A549 (cell line): Measurements from ENCODE around the gene MSANTD1. TPM values are rescaled to one million over a fixed set of nuclear protein-coding genes. Genes with fewer than 3 reads are reported as not detected.

Source experiments
- ATAC-seq, 2 experiments: fragments of 200-7000 bp in 1 of 2; fragments of >200 bp in 1 of 2; cut with Nextera tagmentation in 1 of 2; cut with Tn5 transposase in 1 of 2; 3 replicates each; pipeline versions ENCODE4 v1.8.0 to v1.9.1; 2018 to 2020; ENCODE audit warnings: mild to moderate bottlenecking in 1 of 2, moderate library complexity in 1 of 2
- CTCF ChIA-PET: fragments of 300-600 bp; sonication (Branson Sonifier 250); formaldehyde crosslinking; extraction: SDS; loops from one replicate; lab custom pipeline; 2021; ENCODE audit warnings: antibody characterized with exemption, inconsistent platforms; lab: Yijun Ruan, JAX
- POLR2A ChIA-PET: fragments of 350-600 bp; formaldehyde crosslinking; extraction: SDS; loops from one replicate; lab custom pipeline; 2021; ENCODE audit warnings: antibody characterized with exemption, inconsistent platforms; lab: Yijun Ruan, JAX
- DNase-seq, 2 experiments: peaks; one replicate each; pipeline versions ENCODE4 v3.0.0 to v3.0.0-alpha.2; 2011 to 2016; ENCODE audit warnings: low read depth in 1 of 2, low spot score in 1 of 2
- FAIRE-seq: peaks from 2 replicates; lab custom pipeline; 2011; peaks lifted over from hg19 to GRCh38; lab: Jason Lieb, UNC
- H3K27ac ChIP-seq, 2 experiments: fragments of >200 bp; sonication (Bioruptor Twin); formaldehyde crosslinking; 3 replicates each; pipeline ENCODE4 v1.5.1; 2016 to 2017
- H3K4me1 ChIP-seq: fragments of >200 bp; sonication (Bioruptor Twin); formaldehyde crosslinking; 3 replicates; pipeline ENCODE4 v1.6.1; 2016
- H3K4me2 ChIP-seq: fragments of >200 bp; sonication (Bioruptor Twin); formaldehyde crosslinking; 3 replicates; pipeline ENCODE4 v1.6.1; 2016
- H3K4me3 ChIP-seq: fragments of >200 bp; sonication (Bioruptor Twin); formaldehyde crosslinking; 3 replicates; pipeline ENCODE4 v1.5.1; 2016
- H3K9me3 ChIP-seq: fragments of >200 bp; sonication (Bioruptor Twin); formaldehyde crosslinking; 3 replicates; pipeline ENCODE4 v1.6.1; 2016
- BHLHE40 ChIP-seq: IDR thresholded peaks from 2 replicates; pipeline ENCODE4 v1.6.1; 2012; ENCODE audit warnings: low read depth, low read length, inconsistent platforms
- CHD2 ChIP-seq: fragments of 150-350 bp; IDR thresholded peaks from 2 replicates; pipeline ENCODE4 v1.6.1; 2014; ENCODE audit warnings: low read length; ENCODE audit not compliant: partially characterized antibody
- EHMT2 ChIP-seq: fragments of 200-600 bp; sonication (generic); IDR thresholded peaks from 2 replicates; pipeline ENCODE4 v1.6.1; 2016; ENCODE audit warnings: antibody characterized with exemption, low read depth, mild to moderate bottlenecking, moderate library complexity
- FOSB ChIP-seq: fragments of 250-450 bp; sonication (Bioruptor Pico); IDR thresholded peaks from 2 replicates; pipeline ENCODE4 v1.5.0; 2020; ENCODE audit warnings: mild to moderate bottlenecking, moderate library complexity
- FOXS1 ChIP-seq: fragments of 250-450 bp; sonication (Bioruptor Pico); IDR thresholded peaks from 2 replicates; pipeline ENCODE4 v1.5.0; 2020; ENCODE audit warnings: mild to moderate bottlenecking, moderate library complexity
- HEYL ChIP-seq: fragments of 250-450 bp; sonication (Bioruptor Pico); IDR thresholded peaks from 2 replicates; pipeline ENCODE4 v1.8.0; 2021; ENCODE audit warnings: mild to moderate bottlenecking, moderate library complexity
- HOXB13 ChIP-seq: fragments of 250-450 bp; sonication (Bioruptor Pico); IDR thresholded peaks from 2 replicates; pipeline ENCODE4 v1.5.0; 2020; ENCODE audit warnings: low read depth, mild to moderate bottlenecking, moderate library complexity
- HOXB5 ChIP-seq: fragments of 250-450 bp; sonication (Bioruptor Pico); IDR thresholded peaks from 2 replicates; pipeline ENCODE4 v1.5.0; 2020; ENCODE audit warnings: mild to moderate bottlenecking, moderate library complexity
- JUNB ChIP-seq: fragments of >200 bp; sonication (Bioruptor Twin); formaldehyde crosslinking; IDR thresholded peaks from 2 replicates; pipeline ENCODE4 v1.6.1; 2016
- KDM1A ChIP-seq: fragments of 200-600 bp; sonication (generic); IDR thresholded peaks from 2 replicates; pipeline ENCODE4 v1.6.1; 2016; ENCODE audit warnings: low read depth, mild to moderate bottlenecking
- KDM5A ChIP-seq: fragments of 200-600 bp; sonication (generic); IDR thresholded peaks from 2 replicates; pipeline ENCODE4 v1.6.1; 2016; ENCODE audit warnings: antibody characterized with exemption, mild to moderate bottlenecking
- MYC ChIP-seq: IDR thresholded peaks from 2 replicates; pipeline ENCODE4 v1.6.1; 2012; ENCODE audit warnings: mild to moderate bottlenecking, inconsistent platforms, low read length, improper control_type of control experiment, borderline replicate concordance
- NFE2L2 ChIP-seq: fragments of 150-350 bp; conservative IDR thresholded peaks from 2 replicates; pipeline ENCODE4 v1.6.1; 2014; ENCODE audit warnings: low read length
- NPAS2 ChIP-seq: fragments of 250-450 bp; sonication (Bioruptor Pico); IDR thresholded peaks from 2 replicates; pipeline ENCODE4 v1.8.0; 2022; ENCODE audit warnings: mild to moderate bottlenecking, moderate library complexity, borderline replicate concordance
- NR3C1 ChIP-seq: fragments of >200 bp; sonication (Bioruptor Twin); formaldehyde crosslinking; IDR thresholded peaks from 3 replicates; pipeline ENCODE4 v1.6.1; 2017
- POLR2AphosphoS2 ChIP-seq: conservative IDR thresholded peaks from 2 replicates; pipeline ENCODE4 v1.6.1; 2012; ENCODE audit warnings: low read length, improper control_type of control experiment, inconsistent platforms
- RAD21 ChIP-seq, 2 experiments: fragments of >200 bp in 1 of 2; sonication (Bioruptor Twin) in 1 of 2; formaldehyde crosslinking in 1 of 2; IDR thresholded peaks in 1 of 2; conservative IDR thresholded peaks in 1 of 2; 2 replicates in 1 of 2; 3 replicates in 1 of 2; pipeline ENCODE4 v1.6.1; 2012 to 2018; ENCODE audit warnings: inconsistent platforms in 1 of 2
- RFX5 ChIP-seq: fragments of 450-650 bp; IDR thresholded peaks from 2 replicates; pipeline ENCODE4 v1.7.1; 2014; ENCODE audit warnings: antibody characterized with exemption, mild to moderate bottlenecking, moderate library complexity
- SMC3 ChIP-seq: fragments of >200 bp; sonication (Bioruptor Twin); formaldehyde crosslinking; IDR thresholded peaks from 3 replicates; pipeline ENCODE4 v1.6.1; 2018; ENCODE audit warnings: inconsistent platforms
- SREBF2 ChIP-seq: fragments of 450-650 bp; IDR thresholded peaks from 2 replicates; pipeline ENCODE4 v1.6.1; 2014; ENCODE audit warnings: mild to moderate bottlenecking, moderate library complexity
- TFCP2L1 ChIP-seq: fragments of 250-450 bp; sonication (Bioruptor Pico); IDR thresholded peaks from 2 replicates; pipeline ENCODE4 v1.5.0; 2021; ENCODE audit warnings: mild to moderate bottlenecking
- WGBS: methylation state at CpG from one replicate; pipeline ENCODE4 v1.1.6; 2017; ENCODE audit errors: missing lambda C conversion rate; 5-methylcytosine and 5-hydroxymethylcytosine counted together
- polyA plus RNA-seq, 4 experiments: library from polyadenylated mRNA; depleted of rRNA in 3 of 4; stranded (reverse); fragments of >200 nt; fragmentation: RNase III in 1 of 4; extraction: RNeasy Plus Mini Kit Qiagen cat#74134 plus additional on column Dnase treatment in 1 of 4; gene quantifications; 2 replicates in 3 of 4; 3 replicates in 1 of 4; pipeline ENCODE4 v1.2.3, GENCODE V29; 2011 to 2017
- TF ChIP-seq, protein P1 (sequence below): fragments of 150-350 bp; IDR thresholded peaks from 2 replicates; pipeline ENCODE4 v1.6.1; 2014; ENCODE audit warnings: low read depth, mild to moderate bottlenecking, low read length
- TF ChIP-seq, protein P2 (sequence below): fragments of 250-450 bp; sonication (Bioruptor Pico); IDR thresholded peaks from 2 replicates; pipeline ENCODE4 v1.5.0; 2020; ENCODE audit warnings: low read depth, mild to moderate bottlenecking, moderate library complexity
- TF ChIP-seq, protein P3 (sequence below): IDR thresholded peaks from 2 replicates; pipeline ENCODE4 v1.6.1; 2012

MSANTD1 gene
- polyA plus RNA-seq, 2 of the 4 experiments (the other 2 are of a cell fraction), result 0.08 to 0.12 TPM

DNA sequence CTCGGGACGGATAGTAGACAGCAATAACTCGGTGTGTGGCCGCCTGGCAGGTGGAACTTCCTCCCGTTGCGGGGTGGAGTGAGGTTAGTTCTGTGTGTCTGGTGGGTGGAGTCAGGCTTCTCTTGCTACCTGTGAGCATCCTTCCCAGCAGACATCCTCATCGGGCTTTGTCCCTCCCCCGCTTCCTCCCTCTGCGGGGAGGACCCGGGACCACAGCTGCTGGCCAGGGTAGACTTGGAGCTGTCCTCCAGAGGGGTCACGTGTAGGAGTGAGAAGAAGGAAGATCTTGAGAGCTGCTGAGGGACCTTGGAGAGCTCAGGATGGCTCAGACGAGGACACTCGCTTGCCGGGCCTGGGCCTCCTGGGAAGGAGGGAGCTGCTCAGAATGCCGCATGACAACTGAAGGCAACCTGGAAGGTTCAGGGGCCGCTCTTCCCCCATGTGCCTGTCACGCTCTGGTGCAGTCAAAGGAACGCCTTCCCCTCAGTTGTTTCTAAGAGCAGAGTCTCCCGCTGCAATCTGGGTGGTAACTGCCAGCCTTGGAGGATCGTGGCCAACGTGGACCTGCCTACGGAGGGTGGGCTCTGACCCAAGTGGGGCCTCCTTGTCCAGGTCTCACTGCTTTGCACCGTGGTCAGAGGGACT, 5.7 kb upstream of the MSANTD1 start:
- no peak for ATAC-seq
- Histone ChIP-seq H3K4me1 (no peaks in the 10 kb centered on the region), H3K4me2 (no peak overlapping the region), H3K9me3 (no peaks in the 10 kb centered on the region), H3K4me3 (no peak overlapping the region), H3K27ac (no peak overlapping the region)
- ChIA-PET POLR2A (no interaction called here), CTCF (interaction anchor here (1.0 kb wide), 1 partner anchor 120 kb away, joined by 3 read pairs; no protein-coding TSS in a partner anchor)
- TF ChIP-seq KDM5A (no peak), TFCP2L1 (CRISPR knock-in tag) (no peak), FOXS1 (CRISPR knock-in tag) (no peak), FOSB (CRISPR knock-in tag) (no peak), HEYL (CRISPR knock-in tag) (no peak), NFE2L2 (no peak), NR3C1 (no peak)
- TF ChIP-seq, protein P1, sequence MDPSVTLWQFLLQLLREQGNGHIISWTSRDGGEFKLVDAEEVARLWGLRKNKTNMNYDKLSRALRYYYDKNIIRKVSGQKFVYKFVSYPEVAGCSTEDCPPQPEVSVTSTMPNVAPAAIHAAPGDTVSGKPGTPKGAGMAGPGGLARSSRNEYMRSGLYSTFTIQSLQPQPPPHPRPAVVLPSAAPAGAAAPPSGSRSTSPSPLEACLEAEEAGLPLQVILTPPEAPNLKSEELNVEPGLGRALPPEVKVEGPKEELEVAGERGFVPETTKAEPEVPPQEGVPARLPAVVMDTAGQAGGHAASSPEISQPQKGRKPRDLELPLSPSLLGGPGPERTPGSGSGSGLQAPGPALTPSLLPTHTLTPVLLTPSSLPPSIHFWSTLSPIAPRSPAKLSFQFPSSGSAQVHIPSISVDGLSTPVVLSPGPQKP, result no peak
- 88% methylated on average over 15 of the region's 23 CpGs for WGBS
- FAIRE-seq, result no peak
- DNase-seq, result no peak

DNA sequence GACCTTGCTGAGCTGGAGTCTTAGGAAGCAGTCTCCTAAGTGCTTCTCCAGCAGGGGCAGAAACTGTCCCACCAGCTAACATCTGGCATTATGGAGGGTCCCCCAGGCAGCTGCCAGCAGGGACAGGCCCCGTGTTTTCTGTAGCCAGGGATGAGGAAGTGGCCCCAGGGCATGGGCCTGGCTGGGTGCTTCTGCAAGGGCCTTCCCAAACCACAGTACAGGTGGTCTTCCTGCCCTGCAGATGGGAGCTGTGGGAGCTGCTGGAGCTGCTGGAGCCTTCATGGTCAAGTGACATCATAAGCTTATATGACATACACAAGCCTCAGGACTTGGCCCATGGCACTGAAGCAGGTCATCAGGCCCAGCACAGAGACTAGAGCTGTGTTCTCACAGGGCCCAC, 5.0 kb upstream of the MSANTD1 start:
- FAIRE-seq (no peak), DNase-seq (no peak), ATAC-seq (no peak)
- POLR2A ChIA-PET, result no interaction called here
- no peak overlapping the region for H3K27ac ChIP-seq
- H3K4me3 ChIP-seq, result no peak overlapping the region
- H3K4me1 ChIP-seq, result no peaks in the 10 kb centered on the region
- no peak overlapping the region for H3K4me2 ChIP-seq
- no CpG with 5 or more reads among the region's 1 CpG for WGBS
- TF ChIP-seq RFX5 (no peak), SMC3 (no peak), JUNB (no peak), HEYL (CRISPR knock-in tag) (no peak), NR3C1 (no peak), SREBF2 (no peak), EHMT2 (no peak), POLR2AphosphoS2 (no peak), HOXB5 (CRISPR knock-in tag) (no peak), HOXB13 (no peak), MYC (no peak), BHLHE40 (no peak), KDM1A (no peak), NPAS2 (CRISPR knock-in tag) (no peak), RAD21 (conservative IDR thresholded peaks at IDR 0.05 in 1 of 2, IDR thresholded peaks at IDR 0.05 in 1 of 2) (no peak)
- TF ChIP-seq, protein P2, sequence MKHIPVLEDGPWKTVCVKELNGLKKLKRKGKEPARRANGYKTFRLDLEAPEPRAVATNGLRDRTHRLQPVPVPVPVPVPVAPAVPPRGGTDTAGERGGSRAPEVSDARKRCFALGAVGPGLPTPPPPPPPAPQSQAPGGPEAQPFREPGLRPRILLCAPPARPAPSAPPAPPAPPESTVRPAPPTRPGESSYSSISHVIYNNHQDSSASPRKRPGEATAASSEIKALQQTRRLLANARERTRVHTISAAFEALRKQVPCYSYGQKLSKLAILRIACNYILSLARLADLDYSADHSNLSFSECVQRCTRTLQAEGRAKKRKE (CRISPR knock-in tag), result no peak
- TF ChIP-seq, protein P3, sequence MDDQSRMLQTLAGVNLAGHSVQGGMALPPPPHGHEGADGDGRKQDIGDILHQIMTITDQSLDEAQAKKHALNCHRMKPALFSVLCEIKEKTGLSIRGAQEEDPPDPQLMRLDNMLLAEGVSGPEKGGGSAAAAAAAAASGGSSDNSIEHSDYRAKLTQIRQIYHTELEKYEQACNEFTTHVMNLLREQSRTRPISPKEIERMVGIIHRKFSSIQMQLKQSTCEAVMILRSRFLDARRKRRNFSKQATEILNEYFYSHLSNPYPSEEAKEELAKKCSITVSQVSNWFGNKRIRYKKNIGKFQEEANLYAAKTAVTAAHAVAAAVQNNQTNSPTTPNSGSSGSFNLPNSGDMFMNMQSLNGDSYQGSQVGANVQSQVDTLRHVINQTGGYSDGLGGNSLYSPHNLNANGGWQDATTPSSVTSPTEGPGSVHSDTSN, result no peak
- no peaks in the 10 kb centered on the region for H3K9me3 ChIP-seq
- CTCF ChIA-PET, result no interaction called here

DNA sequence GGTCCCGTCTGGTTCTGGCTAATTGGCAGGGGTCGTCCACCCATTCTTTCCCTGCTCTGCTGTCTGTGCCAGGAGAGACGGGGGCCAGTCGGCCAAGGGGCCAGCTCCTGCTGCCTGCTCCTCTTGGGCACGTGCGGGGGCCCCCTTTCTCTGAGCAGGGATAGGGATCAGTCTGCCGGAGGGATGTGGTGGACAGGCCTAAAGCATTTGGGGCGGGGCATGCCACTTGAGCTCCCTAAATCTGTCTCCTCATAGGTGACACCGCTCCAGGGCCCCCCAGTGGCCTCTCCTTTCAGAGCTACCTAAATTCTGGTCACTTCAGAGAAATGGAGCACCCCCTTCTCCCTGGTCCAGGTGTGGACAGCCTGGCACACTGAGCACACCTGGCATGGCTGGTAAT, 4.2 kb upstream of the MSANTD1 start:
- WGBS, result 81% methylated on average over 9 of the region's 9 CpGs
- ChIA-PET POLR2A (no interaction called here), CTCF (no interaction called here)
- H3K27ac ChIP-seq, result no peak overlapping the region
- no peak for DNase-seq
- H3K4me3 ChIP-seq, result no peak overlapping the region
- no peak overlapping the region for H3K4me2 ChIP-seq
- H3K4me1 ChIP-seq, result no peaks in the 10 kb centered on the region
- FAIRE-seq, result no peak
- no peak for ATAC-seq
- no peak for TF ChIP-seq CHD2
- no peaks in the 10 kb centered on the region for H3K9me3 ChIP-seq
